Stimulated activated effector memory CD8-positive, alpha-beta T cell treated with anti-CD3 and anti-CD28 coated beads, Interleukin-12 subunit alpha, Interleukin-12 subunit beta, amount 100 ng/mL, for 72 hours (primary cell): ENCODE data around the gene STK24.

Experiments used
- ATAC-seq: fragments of 150-1000 bp; cut with Tn5 transposase; 2 replicates; pipeline ENCODE4 v1.10.0; 2021
- DNase-seq, 2 donors: peaks; one replicate each; pipeline ENCODE4 v3.0.0; 2021 to 2022; ENCODE audit warnings: low spot score in 2 of 2
- H3K27ac Mint-ChIP-seq: one replicate; pipeline ENCODE4 v1.8.0; 2022; ENCODE audit warnings: mild to moderate bottlenecking, mixed read lengths
- H3K36me3 Mint-ChIP-seq: one replicate; pipeline ENCODE4 v1.8.0; 2022; ENCODE audit warnings: mild to moderate bottlenecking, mixed read lengths
- H3K4me1 Mint-ChIP-seq: one replicate; pipeline ENCODE4 v1.8.0; 2022; ENCODE audit warnings: mixed read lengths
- H3K4me3 Mint-ChIP-seq: one replicate; pipeline ENCODE4 v1.8.0; 2022; ENCODE audit warnings: mild to moderate bottlenecking, mixed read lengths
- H3K9me3 Mint-ChIP-seq: one replicate; pipeline ENCODE4 v1.8.0; 2022; ENCODE audit warnings: mixed read lengths

Gene STK24

GRCh38 chr13:98506322-98506721 lies 70.6 kb downstream of the STK24 start:
- DNase-seq (no peak), ATAC-seq (no peak)
- peak overlapping the region; percentile 54 for H3K27ac Mint-ChIP-seq
- H3K9me3 Mint-ChIP-seq, result no peaks in the 10 kb centered on the region
- H3K4me3 Mint-ChIP-seq, result no peak overlapping the region
- peaks cover 93% of the 10 kb centered on the region for H3K4me1 Mint-ChIP-seq
- H3K36me3 Mint-ChIP-seq, result peaks cover 70% of the 10 kb centered on the region

- H3K4me1 Mint-ChIP-seq, result peaks cover 88% of the 10 kb centered on the region
- H3K27ac Mint-ChIP-seq, result peak overlapping the region; percentile 26
- ATAC-seq, result no peak
- no peaks in the 10 kb centered on the region for H3K9me3 Mint-ChIP-seq
- H3K36me3 Mint-ChIP-seq, result peaks cover 69% of the 10 kb centered on the region
- no peak for DNase-seq
- H3K4me3 Mint-ChIP-seq, result peak overlapping the region; percentile 21
Measured at GRCh38 chr13:98505217-98505616, 71.7 kb downstream of the STK24 start.

- DNase-seq, result peak in 1 of 2 donors; percentile 72
- no peaks in the 10 kb centered on the region for H3K9me3 Mint-ChIP-seq
- peak; percentile 97 for ATAC-seq
- H3K4me1 Mint-ChIP-seq, result peaks cover 84% of the 10 kb centered on the region
- peaks cover 77% of the 10 kb centered on the region for H3K36me3 Mint-ChIP-seq
- peak overlapping the region; percentile 25 for H3K4me3 Mint-ChIP-seq
- peak overlapping the region; percentile 62 for H3K27ac Mint-ChIP-seq
Measured at GRCh38 chr13:98504371-98504963, 72.4 kb downstream of the STK24 start.

- peaks cover 78% of the 10 kb centered on the region for H3K36me3 Mint-ChIP-seq
- H3K4me3 Mint-ChIP-seq, result peak overlapping the region; percentile 25
- peaks cover 81% of the 10 kb centered on the region for H3K4me1 Mint-ChIP-seq
- no peaks in the 10 kb centered on the region for H3K9me3 Mint-ChIP-seq
- H3K27ac Mint-ChIP-seq, result peak overlapping the region; percentile 62
- no peak for DNase-seq
- ATAC-seq, result no peak
Measured at GRCh38 chr13:98504029-98504351, 72.9 kb downstream of the STK24 start.

GRCh38 chr13:98503175-98504028 lies 73.5 kb downstream of the STK24 start:
- peaks cover 80% of the 10 kb centered on the region for H3K36me3 Mint-ChIP-seq
- H3K9me3 Mint-ChIP-seq, result no peaks in the 10 kb centered on the region
- H3K27ac Mint-ChIP-seq, result peak overlapping the region; percentile 62
- ATAC-seq, result no peak
- H3K4me3 Mint-ChIP-seq, result peak overlapping the region; percentile 25
- H3K4me1 Mint-ChIP-seq, result peaks cover 77% of the 10 kb centered on the region
- DNase-seq, result no peak

- H3K27ac Mint-ChIP-seq, result peak overlapping the region; percentile 60
- DNase-seq, result no peak
- H3K4me1 Mint-ChIP-seq, result peaks cover 80% of the 10 kb centered on the region
- no peaks in the 10 kb centered on the region for H3K9me3 Mint-ChIP-seq
- H3K36me3 Mint-ChIP-seq, result peaks cover 85% of the 10 kb centered on the region
- no peak for ATAC-seq
- H3K4me3 Mint-ChIP-seq, result no peak overlapping the region
Measured at GRCh38 chr13:98500963-98501421, 75.9 kb downstream of the STK24 start.

- ATAC-seq (no peak), DNase-seq (no peak)
- H3K36me3 Mint-ChIP-seq, result peaks cover 70% of the 10 kb centered on the region
- no peak overlapping the region for H3K4me3 Mint-ChIP-seq
- peak overlapping the region; percentile 43 for H3K27ac Mint-ChIP-seq
- no peaks in the 10 kb centered on the region for H3K9me3 Mint-ChIP-seq
- peaks cover 67% of the 10 kb centered on the region for H3K4me1 Mint-ChIP-seq
Measured at GRCh38 chr13:98496966-98497365, 79.9 kb downstream of the STK24 start.

GRCh38 chr13:98496479-98496791 lies 80.5 kb downstream of the STK24 start:
- Mint-ChIP-seq H3K4me3 (no peak overlapping the region), H3K27ac (peak overlapping the region; percentile 43), H3K36me3 (peaks cover 70% of the 10 kb centered on the region), H3K9me3 (no peaks in the 10 kb centered on the region), H3K4me1 (peaks cover 67% of the 10 kb centered on the region)
- ATAC-seq (no peak), DNase-seq (no peak)

- peak overlapping the region; percentile 27 for H3K27ac Mint-ChIP-seq
- peaks cover 69% of the 10 kb centered on the region for H3K4me1 Mint-ChIP-seq
- no peak overlapping the region for H3K4me3 Mint-ChIP-seq
- DNase-seq (no peak), ATAC-seq (no peak)
- no peaks in the 10 kb centered on the region for H3K9me3 Mint-ChIP-seq
- peaks cover 70% of the 10 kb centered on the region for H3K36me3 Mint-ChIP-seq
Measured at GRCh38 chr13:98495627-98496478, 81.1 kb downstream of the STK24 start.

- no peak for ATAC-seq
- Mint-ChIP-seq H3K36me3 (peaks cover 70% of the 10 kb centered on the region), H3K27ac (no peak overlapping the region), H3K4me1 (peaks cover 74% of the 10 kb centered on the region), H3K9me3 (no peaks in the 10 kb centered on the region), H3K4me3 (no peak overlapping the region)
- DNase-seq, result no peak
Measured at GRCh38 chr13:98494769-98495168, 82.1 kb downstream of the STK24 start.

GRCh38 chr13:98493042-98493712 lies 83.7 kb downstream of the STK24 start:
- Mint-ChIP-seq H3K27ac (no peak overlapping the region), H3K4me1 (peaks cover 79% of the 10 kb centered on the region), H3K36me3 (peaks cover 73% of the 10 kb centered on the region), H3K9me3 (no peaks in the 10 kb centered on the region), H3K4me3 (no peak overlapping the region)
- DNase-seq (no peak), ATAC-seq (no peak)

- no peak for DNase-seq
- Mint-ChIP-seq H3K4me1 (peaks cover 79% of the 10 kb centered on the region), H3K27ac (peak overlapping the region; percentile 50), H3K36me3 (peaks cover 68% of the 10 kb centered on the region), H3K4me3 (no peak overlapping the region), H3K9me3 (no peaks in the 10 kb centered on the region)
- no peak for ATAC-seq
Measured at GRCh38 chr13:98492335-98493041, 84.4 kb downstream of the STK24 start.

- H3K9me3 Mint-ChIP-seq, result no peaks in the 10 kb centered on the region
- peaks cover 64% of the 10 kb centered on the region for H3K36me3 Mint-ChIP-seq
- peaks cover 79% of the 10 kb centered on the region for H3K4me1 Mint-ChIP-seq
- DNase-seq (no peak), ATAC-seq (no peak)
- no peak overlapping the region for H3K4me3 Mint-ChIP-seq
- peak overlapping the region; percentile 74 for H3K27ac Mint-ChIP-seq
Measured at GRCh38 chr13:98490866-98491265, 86.0 kb downstream of the STK24 start.

- DNase-seq (no peak), ATAC-seq (no peak)
- Mint-ChIP-seq H3K4me1 (peaks cover 82% of the 10 kb centered on the region), H3K27ac (peak overlapping the region; percentile 74), H3K4me3 (no peak overlapping the region), H3K9me3 (no peaks in the 10 kb centered on the region), H3K36me3 (peaks cover 64% of the 10 kb centered on the region)
Measured at GRCh38 chr13:98490195-98490836, 86.6 kb downstream of the STK24 start.
